SK-N-MC (cell line): ENCODE measurements around the gene TRIM9.

Source experiments
- EZH2 ChIP-seq: fragments of 200-600 bp; sonication (generic); IDR thresholded peaks from one replicate; pipeline ENCODE4 v1.6.1; 2017; ENCODE audit warnings: antibody characterized with exemption
- POLR2AphosphoS5 ChIP-seq: IDR thresholded peaks from 2 replicates; pipeline ENCODE4 v1.6.1; 2012; ENCODE audit warnings: mild to moderate bottlenecking, low read depth, low read length, borderline replicate concordance

DNA sequence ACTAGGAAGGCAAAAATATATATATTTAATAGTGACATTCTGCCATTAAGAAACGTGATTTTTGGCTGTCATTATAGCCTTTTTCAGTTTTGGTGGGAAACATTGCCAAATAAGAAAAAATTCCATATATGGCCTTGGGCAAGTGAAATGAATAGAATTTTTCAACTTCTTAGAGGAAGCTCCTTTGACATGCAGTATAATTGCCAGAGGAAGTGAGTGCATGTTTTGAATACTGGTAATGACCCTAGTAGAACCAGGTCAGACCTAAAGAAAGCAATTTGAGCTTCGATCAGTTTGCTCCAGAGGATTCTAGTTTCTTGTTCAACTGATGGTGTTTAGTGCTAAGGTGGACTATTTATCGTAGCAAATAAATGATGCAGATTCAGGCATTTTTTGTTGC lies 26.2 kb upstream of the TRIM9 start:
- TF ChIP-seq POLR2AphosphoS5 (no peak), EZH2 (no peak)
